Glomerular endothelial cell (primary cell): ENCODE results near the gene BAMBI. TPM values are rescaled to one million over a fixed set of nuclear protein-coding genes. Genes with fewer than 3 reads are reported as not detected.

Experiments used
- DNase-seq: peaks from one replicate; pipeline ENCODE4 v3.0.0-alpha.2; 2011; ENCODE audit warnings: low read depth, low spot score; ENCODE audit errors: extremely low read depth
- total RNA-seq: library from RNA; depleted of rRNA; stranded (reverse); fragments of >200 nt; gene quantifications from 2 replicates; pipeline ENCODE4 v1.2.3, GENCODE V29; 2015

BAMBI gene
- total RNA-seq, 1 donor from 2014 or later: 6.8 TPM

DNA sequence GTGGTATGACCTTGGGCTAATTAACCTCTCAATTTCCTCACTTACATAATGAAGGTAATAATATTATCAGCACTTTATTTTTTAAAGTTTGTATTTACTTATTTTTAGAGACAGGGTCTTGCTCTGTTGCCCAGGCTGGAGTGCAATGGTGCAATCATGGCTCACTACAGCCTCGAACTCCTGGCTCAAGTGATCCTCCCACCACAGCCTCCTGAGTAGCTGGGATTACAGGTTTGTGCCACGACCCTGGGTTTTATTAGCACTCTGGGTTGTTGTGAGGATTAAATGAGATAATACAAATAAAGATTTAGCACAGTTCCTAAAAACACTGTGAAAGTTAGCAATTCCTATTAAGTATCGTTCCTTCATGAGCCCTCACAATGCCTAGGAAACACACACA, 14.7 kb downstream of the BAMBI start:
- DNase-seq: no peak

DNA sequence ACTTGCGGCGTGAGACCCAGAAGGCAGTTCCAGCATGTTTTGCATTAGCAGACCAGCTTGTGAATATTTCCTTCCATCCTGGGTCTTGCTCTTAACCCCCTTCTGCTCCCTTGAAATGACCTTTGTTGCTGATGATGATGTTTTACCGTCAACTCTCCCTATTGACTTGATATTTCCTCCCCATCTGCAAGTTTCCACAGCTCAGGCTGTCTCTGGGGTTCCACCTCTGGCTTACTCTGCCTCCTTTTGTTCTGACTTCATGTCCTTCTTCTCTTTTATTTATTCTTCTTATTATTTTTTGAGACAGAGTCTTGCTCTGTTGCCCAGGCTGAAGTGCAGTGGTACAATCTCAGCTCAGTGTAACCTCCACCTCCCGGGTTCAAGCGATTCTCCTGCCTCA, 17.2 kb downstream of the BAMBI start:
- no peak for DNase-seq

DNA sequence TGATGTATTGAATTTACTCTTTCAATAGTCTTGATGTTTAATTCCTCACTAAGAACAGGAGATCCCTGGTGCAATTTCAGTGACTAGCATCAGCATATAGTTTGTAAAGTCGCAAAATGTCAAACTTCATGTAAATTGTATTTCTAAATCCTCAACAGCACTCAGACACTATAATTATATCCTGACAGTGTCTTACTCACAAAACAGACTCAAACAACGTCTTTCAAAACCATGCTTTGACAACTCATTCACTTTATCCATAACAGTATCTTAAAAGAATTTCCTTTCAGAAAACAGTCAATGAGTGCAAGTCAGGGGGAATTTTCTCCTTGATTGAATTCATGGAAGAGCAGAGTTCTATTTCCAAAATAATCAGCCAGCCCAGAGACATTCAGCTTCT, 20.8 kb downstream of the BAMBI start:
- DNase-seq: no peak

DNA sequence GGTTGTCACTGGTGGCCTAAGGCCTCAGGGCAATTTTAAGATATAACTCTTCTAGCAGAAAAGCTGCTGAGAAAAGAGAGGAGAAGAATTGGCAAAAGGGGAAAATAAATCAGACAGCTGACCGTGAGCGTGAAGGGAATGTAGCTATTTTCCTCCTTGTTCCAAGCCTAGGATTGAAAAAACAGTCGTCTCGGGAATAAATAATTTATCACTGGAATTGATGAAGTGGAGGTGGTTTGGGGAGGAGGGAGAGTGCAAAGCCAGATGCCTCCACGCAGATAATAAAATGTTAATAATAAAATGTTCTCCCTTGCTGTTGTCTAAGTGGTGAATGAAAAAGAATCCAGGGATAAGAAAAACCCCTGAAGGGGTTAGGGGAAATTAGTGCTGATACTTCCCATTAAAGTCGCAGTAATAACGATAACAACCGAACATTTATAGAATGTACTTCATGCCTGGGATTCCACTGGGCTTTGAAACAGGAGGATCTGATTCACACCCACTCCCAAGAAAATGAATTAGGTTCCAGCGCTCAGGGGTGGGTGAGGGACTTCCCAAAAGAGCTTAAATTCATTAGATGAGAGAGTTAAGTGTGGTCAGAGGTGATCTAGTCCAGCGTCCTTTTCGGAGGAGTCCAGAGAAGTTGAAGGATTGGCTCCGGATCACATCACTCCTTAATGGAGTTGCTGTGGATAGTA, 27.3 kb downstream of the BAMBI start:
- DNase-seq: no peak

DNA sequence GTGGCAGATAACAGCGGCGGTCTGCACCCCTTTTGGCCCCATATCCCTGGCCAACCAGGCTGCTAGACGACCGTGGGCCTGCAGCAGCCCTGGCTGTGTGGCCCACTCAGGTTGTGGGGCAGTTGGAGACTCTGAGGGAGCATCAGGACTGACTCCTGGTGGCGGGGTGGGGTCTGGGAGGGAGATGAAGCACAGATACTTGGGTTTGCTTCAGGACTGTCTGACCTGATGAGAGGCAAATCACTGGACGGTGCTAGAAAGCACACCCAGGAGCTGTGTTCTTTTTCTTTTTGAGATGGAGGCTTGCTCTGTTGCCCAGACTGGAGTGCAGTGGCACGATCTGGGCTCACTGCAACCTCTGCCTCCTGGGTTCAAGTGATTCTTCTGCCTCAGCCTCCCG, 28.2 kb downstream of the BAMBI start:
- DNase-seq: no peak

DNA sequence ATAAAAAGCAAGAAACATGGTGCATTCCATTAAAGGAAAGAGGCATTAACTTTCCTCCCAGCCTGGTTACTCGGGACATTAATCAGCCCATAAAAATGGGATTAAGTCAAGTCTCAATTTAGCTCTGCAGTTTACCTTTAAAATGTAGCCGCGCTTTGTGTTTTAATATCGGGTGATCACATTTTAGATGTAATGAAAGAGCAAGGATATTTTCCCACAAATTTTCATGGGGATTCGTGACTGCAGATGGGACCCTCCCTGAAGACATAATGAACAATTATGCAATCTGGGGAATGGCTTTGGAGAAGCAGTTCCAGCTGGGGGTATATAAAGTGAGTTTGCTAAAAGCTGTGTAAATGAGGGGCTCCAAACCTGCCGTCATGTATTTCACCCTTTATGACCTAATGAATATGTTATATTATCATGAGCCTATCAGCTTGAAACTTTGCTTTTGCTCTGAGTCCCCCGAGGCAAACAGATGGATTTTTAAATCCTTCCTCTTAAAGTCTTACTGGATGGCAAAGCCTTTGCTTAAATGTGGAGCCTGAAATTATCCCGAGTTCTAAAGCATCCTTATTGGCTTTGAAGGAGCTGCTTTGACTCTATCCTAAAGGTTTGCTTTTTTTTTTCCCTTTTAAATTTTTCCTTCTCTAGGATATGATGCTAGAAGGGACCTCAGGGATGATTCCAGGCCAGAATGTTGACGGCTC, 31.8 kb downstream of the BAMBI start:
- DNase-seq: no peak

DNA sequence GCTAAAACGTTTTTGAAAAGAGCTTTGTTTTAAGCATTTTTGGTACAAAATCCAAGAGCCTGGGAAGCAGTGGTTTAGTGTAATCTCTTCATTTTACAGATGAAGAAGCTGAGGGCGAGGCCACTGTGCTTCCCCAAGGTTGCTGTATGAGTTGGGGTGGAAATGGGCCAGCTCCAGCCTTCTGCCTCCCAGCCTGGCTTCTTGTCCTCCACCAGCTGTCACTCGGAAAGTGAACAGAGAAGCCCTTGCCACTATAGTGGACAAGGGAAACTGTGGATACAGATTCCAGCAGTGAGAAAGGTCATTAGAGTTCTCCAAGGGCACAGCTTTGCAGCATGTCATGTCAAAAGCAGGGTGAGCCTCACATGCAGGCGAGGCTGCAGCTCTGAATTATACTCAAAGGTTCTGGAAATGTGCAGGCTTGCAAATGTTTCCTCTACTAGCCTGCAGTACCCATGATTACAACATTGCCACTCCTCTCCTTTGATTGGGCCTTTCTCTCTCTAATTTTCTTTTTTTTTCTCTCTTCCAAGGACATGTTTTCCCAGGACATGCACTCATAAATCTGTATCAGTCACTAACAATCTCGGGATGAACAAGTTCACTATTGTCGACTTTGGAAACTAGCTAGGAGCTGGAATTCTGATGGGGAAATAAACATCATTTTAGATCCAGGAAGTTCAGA, 33.0 kb downstream of the BAMBI start:
- DNase-seq: no peak

DNA sequence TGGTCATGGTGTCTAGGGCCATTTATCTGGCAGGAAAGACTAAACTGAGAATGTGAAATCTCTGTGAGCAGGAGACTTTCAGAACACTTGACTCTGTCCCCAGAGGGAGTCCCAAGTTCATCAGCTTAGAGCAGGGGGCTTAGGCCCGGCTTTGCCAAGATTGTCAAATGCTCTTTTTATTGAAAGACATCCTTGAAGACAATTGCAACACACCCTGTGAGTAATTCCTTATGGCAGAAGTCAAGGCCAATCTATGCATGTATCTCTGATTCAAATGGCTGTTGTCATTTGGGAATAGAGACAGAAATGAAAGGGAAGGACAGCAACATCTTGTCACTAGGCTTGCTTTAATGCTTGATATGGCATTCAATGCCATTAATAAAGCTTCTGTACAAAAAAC, 33.7 kb downstream of the BAMBI start:
- DNase-seq: no peak

DNA sequence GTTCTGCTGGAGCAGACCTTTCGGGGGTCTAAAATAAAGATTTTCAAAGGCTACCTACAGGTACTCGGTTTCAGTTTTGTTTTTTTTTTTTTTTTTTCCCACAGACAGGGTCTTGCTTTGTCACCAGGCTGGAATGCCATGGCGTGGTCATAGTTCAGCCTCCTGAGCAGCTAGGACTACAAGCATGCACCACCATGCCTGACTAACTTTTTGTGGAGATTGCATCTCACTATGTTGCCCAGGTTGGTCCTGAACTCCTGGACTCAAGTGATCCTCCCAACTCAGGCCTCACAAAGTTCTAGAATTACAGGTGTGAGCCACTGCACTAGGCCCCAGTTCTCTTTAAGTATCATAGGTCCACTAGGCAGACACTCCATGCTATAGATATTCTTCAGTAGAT, 34.5 kb downstream of the BAMBI start:
- no peak for DNase-seq

DNA sequence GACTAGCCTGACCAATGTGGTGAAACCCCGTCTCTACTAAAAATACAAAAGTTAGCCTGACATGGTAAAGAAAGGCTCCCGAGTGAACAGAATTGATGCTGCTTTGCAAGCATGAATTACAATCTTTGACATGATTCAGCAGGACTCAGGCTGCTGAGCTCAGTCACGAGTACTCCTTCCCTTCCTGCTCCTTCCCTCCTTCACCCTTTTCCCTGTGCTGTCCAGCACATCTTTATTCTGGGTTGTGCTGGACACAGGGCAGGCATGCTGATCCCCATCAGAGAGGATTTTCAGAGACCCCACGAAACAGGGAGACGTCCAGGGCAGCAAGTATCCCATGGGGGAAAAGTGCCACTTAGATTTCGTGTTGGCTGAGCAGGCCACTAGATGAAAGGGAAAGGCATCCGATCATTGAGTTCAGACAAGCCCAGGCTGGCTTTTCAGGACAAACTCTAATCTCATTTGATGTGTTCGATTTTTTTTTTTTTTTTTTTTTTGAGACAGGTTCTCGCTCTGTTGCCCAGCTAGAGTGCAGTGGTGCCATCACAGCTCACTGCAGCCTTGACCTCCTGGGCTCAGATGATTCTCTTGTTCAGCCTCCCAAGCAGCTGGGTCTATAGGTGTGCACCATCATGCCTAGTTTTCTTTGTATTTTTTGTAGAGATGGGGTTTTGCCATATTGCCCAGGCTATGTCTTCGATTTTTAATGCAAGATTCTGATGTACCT, 36.5 kb downstream of the BAMBI start:
- no peak for DNase-seq

DNA sequence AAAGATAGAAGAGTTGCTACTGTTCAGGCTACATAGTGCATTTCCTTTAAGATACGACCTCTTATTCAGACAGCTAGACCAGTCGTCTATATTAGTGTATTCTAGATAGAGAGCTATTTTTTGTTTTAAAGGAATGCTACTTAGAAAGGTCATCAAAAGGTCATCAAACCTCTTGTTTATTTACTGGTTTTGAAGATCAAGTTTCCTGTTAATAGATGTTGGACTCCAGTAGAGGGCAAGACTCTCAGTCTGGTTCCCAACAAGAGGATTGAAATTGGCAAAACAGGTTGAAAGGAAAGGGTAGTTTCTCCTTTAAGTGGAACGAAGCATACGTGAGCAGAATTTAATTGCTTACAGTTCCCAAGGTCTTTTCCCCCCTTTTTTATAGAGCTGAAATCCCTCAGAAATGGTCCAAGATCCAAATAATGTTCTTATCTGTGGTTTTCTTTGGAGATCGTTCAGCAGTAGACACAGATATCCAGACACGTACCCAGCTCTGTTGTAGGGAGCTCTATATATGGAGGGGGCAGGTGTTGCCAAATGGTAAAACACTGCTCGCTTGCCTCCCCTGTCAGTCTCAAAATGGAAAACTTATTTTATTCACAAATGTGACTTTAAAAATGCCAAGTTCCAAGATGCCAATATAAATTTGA, 37.2 kb downstream of the BAMBI start:
- DNase-seq: no peak

DNA sequence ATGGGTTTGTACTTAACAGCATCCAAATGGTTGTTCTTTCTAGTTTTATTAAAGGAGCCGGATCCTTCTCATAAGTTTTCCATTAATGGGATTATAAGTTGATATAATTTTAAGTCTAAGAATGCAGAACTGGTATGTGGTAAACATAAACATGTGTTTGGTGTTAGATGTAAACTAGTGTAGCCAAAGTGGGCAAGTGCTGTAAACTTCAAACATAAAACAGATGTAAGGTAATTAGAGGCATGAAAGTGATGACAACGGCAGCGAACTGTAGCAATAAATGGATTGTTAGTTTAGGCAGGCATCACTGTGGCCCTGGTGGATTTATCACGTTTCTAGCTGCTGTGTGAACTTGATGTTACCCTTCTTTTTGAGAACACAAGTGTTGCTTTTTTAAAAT, 37.9 kb downstream of the BAMBI start:
- no peak for DNase-seq

DNA sequence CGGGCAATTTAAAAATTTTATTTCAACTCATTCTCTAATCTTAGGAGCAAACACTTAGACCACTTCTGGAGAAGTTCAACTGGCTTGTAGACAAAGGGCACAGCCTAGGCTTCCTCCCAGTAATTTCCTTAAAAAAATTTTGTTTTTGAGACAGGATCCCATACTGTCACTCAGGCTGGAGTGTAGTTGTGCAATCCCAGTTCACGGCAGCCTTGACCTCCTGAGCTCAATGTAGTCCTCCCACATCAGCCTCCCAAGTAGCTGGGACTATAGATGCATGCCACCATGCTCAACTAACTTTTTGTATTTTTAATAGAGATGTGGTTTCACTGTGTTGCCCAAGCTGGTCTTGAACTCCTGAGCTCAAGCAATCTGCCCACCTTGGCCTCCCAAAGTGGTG, 38.4 kb downstream of the BAMBI start:
- no peak for DNase-seq

DNA sequence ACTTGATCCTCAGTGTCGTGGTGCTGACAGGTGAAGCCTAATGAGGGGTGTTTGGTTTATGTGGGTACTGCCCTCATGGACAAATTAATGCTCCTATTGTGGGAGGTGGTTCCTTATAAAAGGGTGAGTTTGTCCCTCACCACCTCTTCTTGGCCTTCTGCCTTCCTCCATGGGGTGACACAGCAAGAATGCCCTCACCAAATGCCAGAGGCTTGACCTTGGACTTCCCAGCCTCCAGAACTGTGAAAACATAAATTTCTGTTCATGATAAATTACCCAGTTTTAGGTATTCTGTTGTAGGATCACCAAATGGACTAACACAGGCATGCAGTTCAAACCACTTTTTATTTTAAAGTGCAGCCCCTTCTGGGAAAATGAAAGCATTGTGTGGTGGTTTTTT, 39.4 kb downstream of the BAMBI start:
- no peak for DNase-seq

DNA sequence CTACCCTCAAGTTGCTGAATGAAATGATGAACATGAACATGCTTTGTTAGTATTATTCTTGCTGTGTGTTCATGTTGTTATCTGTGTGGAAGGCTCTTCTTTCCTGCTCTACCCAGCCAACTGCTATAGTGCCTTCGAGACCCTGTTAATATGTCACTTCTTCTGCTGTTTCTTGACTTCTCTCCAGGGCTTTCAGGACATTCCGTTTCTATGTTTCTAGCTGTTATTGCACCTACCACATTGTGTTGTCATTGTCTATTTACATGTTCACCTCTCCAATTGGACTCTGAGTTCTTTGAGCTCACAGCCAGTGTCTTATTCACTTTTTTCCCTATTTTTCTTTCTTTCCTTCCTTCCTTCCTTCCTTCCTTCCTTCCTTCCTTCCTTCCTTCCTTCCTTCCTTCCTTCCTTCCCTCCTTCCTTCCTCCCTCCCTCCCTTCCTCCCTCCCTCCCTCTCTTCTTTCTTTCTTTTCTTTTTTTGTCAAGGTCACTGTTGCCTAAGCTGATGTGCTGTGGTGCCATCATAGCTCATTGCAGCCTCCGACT, 40.4 kb downstream of the BAMBI start:
- no peak for DNase-seq

DNA sequence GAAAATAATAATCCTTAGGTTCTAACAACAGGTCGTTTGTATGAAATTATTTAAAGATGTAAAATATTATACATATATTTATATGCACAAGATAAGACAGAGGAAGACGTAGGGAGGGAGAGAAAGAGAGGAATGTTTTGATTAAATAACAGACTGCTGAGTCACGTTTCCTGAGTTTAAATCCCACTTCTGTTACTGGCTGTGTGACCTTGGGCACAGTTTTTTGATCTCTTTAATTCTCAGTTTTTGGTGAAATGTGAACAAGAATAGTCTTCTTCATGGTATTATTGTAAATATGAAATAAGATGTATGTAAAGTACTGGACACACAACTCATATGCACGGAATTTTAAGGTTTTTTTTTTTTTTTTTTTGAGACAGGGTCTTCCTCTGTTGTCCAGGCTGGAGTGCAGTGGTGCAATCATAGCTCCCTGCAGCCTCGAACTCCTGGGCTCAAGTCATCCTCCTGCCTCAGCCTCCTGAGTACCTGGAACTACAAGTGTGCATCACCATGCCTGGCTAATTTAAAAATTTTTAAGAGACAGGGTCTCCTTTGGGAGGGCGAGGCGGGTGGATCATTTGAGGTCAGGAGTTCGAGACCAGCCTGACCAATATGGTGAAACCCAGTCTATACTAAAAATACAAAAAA, 42.6 kb downstream of the BAMBI start:
- DNase-seq: peak; percentile 44

DNA sequence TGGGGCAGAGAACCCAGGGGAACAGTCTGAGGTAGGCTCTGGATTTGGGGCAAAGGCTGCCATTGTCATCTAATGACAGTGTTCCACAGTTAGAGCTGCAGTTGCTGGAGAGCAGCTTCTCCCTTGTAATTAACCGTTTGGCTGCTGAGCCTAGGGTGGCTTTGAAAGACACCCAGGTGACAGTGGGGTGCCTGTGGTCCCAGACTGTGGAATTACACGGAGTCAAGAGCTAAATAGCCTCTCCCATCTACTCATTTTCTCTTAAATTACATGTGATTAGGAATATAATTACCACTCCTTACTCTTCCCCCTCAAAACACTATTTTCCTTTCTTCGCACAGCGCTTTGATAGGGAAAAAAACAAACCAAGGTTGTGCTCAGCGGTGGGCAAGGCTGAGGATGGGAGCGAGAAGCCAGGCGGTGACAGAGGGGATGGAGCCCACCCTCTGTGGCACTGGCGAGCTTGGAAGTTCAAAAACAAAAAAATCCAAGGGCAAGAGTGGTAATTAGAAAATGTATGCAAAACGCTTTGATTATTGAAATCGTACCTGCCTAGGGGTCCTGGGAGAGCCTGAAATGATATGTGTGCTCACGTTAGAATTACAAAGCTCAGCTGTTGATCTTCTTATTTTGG, 44.1 kb downstream of the BAMBI start:
- DNase-seq: no peak

DNA sequence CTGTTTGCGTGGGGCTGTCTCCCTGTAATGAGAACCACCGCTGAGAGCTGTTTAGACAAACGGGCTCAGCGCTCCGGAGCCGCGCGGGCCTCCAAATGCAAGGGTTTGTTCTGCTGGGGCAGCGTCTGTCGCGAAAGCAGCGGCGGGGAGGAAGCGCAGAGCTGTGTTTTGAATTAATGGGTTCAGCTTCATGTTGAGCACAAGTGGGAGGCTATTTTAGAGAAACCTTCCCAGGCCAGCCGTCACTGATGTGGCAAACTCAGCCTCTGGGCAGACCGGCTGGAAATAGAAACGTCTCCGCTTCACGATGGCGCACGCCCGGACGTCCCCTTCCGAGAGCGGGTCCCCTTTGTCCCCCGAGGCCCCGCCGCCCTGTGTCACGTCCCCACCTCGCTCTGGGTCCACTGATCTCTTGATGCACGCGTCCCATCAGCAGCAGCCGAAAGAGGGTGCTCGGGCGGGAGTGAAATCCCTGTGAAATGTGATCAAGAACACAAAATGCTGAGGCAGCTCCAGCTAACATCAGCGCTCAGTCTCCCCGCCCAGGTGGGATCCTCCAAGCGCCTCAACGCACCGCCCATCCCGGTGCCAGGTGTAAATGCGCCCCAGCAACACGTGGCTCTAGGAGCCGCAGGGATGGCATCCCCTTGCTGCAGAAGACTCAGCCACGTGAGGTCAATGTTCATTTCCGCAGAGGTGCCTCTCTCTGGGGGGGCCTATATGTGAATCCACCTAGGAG, 44.9 kb downstream of the BAMBI start:
- no peak for DNase-seq

DNA sequence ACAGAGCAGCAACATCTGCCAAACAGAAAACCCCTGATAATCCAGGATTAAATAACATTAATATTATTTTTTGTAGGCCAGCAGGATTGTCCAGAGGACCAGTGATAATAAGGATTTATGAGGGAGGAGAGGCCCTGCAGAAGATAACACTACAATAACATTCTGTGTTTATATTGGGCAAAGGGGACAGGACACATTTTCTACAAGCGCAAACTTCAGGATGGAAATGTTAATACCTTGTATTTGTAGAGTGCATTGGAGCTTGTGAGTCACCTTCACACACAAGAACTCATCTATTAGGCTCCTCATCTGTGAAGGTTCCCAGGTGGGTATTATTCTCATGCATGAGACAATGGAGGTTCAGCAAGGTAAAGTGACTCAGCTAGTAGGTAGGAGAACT, 51.0 kb downstream of the BAMBI start:
- no peak for DNase-seq
